ENCODE results near the gene RNF169. TPM values are rescaled to one million over a fixed set of nuclear protein-coding genes. Genes with fewer than 3 reads are reported as not detected.

The RNF169 gene
- total RNA-seq, 1 experiment from 2014 or later: 13.0 TPM

DNA sequence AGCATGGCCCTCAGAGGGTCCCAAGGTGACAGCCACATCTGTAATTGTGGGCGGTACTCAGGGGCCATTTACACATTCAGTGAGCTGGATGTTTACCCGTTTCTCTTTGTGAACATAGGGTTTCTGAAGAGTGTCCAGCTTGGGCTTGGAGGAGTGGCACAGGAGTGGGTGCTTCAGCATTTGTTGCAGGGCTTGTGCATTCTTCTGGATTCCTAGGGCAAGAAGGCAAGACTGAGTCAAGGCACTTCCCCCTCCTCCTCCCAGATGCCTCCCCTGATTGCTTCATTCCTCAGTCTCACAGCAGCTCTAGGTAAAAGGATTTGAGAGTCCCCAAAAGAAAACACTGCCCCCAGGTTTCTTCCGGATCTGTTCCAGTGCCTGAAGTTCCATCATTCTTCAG lies 95.4 kb downstream of the RNF169 start:
- H3K79me2 ChIP-seq (ENCODE audit: insufficient read depth, low read length): no peaks in the 10 kb centered on the region
- H2AK5ac ChIP-seq (ENCODE audit: insufficient read length, low read length): no peak overlapping the region
- H3K27ac Mint-ChIP-seq: no peak overlapping the region; a peak in 1 of 7 replicates
- H3K4me1 ChIP-seq (ENCODE audit: insufficient read depth, low read length): no peaks in the 10 kb centered on the region
- no peak overlapping the region for H3K14ac ChIP-seq (ENCODE audit: insufficient read depth, low read length)
- H3K4ac ChIP-seq (ENCODE audit: low read depth, low read length): no peak overlapping the region
- H4K8ac ChIP-seq (replicated peaks; ENCODE audit: insufficient read length, low read depth, low read length): no peak overlapping the region
- no peak overlapping the region for H2BK15ac ChIP-seq (ENCODE audit: low read depth, low read length)
- H3K56ac ChIP-seq (ENCODE audit: insufficient read length, low read depth, low read length): no peak overlapping the region
- TF ChIP-seq, protein P1, sequence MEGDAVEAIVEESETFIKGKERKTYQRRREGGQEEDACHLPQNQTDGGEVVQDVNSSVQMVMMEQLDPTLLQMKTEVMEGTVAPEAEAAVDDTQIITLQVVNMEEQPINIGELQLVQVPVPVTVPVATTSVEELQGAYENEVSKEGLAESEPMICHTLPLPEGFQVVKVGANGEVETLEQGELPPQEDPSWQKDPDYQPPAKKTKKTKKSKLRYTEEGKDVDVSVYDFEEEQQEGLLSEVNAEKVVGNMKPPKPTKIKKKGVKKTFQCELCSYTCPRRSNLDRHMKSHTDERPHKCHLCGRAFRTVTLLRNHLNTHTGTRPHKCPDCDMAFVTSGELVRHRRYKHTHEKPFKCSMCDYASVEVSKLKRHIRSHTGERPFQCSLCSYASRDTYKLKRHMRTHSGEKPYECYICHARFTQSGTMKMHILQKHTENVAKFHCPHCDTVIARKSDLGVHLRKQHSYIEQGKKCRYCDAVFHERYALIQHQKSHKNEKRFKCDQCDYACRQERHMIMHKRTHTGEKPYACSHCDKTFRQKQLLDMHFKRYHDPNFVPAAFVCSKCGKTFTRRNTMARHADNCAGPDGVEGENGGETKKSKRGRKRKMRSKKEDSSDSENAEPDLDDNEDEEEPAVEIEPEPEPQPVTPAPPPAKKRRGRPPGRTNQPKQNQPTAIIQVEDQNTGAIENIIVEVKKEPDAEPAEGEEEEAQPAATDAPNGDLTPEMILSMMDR (conservative IDR thresholded peaks at IDR 0.05): no peak
- no peak overlapping the region for H3K4me2 ChIP-seq (ENCODE audit: insufficient read depth, insufficient read length, low read length)
- peaks cover 11 to 13% of the 10 kb centered on the region in 2 experiments for H3K4me1 Mint-ChIP-seq
- no peaks in the 10 kb centered on the region for H3K9me3 Mint-ChIP-seq
- H2BK120ac ChIP-seq (ENCODE audit: low read depth, low read length, poor library complexity, severe bottlenecking): no peak overlapping the region
- no peaks in the 10 kb centered on the region for H3K23me2 ChIP-seq (ENCODE audit: insufficient read length, low read depth, low read length, poor library complexity, severe bottlenecking)
- no peak overlapping the region for H3K27ac ChIP-seq (ENCODE audit: insufficient read length, low read depth, low read length)
- H4K91ac ChIP-seq (ENCODE audit: insufficient read length, low read depth, low read length): no peak overlapping the region
- no peaks in the 10 kb centered on the region for H4K20me1 ChIP-seq (ENCODE audit: control insufficient read depth, insufficient read depth, insufficient read length)
- H3K9me3 ChIP-seq (ENCODE audit: control insufficient read depth, low read depth, low read length): no peaks in the 10 kb centered on the region
- no peak for DNase-seq
- no peak overlapping the region for H3K23ac ChIP-seq (ENCODE audit: insufficient read length, low read depth, low read length)
- H3K27me3 Mint-ChIP-seq (ENCODE audit: low read depth): no peaks in the 10 kb centered on the region
- H2BK20ac ChIP-seq (ENCODE audit: low read depth, low read length, poor library complexity, severe bottlenecking): no peak overlapping the region
- no peak overlapping the region for H2BK5ac ChIP-seq (ENCODE audit: insufficient read length, low read length)
- no peak overlapping the region for H3K18ac ChIP-seq (ENCODE audit: insufficient read length, low read depth, low read length)
- H4K5ac ChIP-seq (ENCODE audit: insufficient read length, low read depth, low read length): no peak overlapping the region
- no peak overlapping the region for H3K4me3 Mint-ChIP-seq
- no peak overlapping the region for H3T11ph ChIP-seq (ENCODE audit: low read length)
- no CpG with 5 or more reads among the region's 3 CpGs for WGBS (ENCODE audit: extremely low coverage, insufficient read length, low lambda C conversion rate)
- H3K27me3 ChIP-seq (ENCODE audit: insufficient read depth, low read length): no peaks in the 10 kb centered on the region
- no peaks in the 10 kb centered on the region for H3K79me1 ChIP-seq (ENCODE audit: insufficient read depth, low read depth, low read length, poor library complexity, severe bottlenecking)
- H3K9ac ChIP-seq (ENCODE audit: extremely low read depth, insufficient read length, low read length): no peak overlapping the region
- peaks cover 0 to 16% (median 0%) of the 10 kb centered on the region in 3 experiments; a peak in 3 of 7 replicates for H3K36me3 Mint-ChIP-seq (ENCODE audit: insufficient read depth in 1 of 3, low read depth in 3 of 3)
- H2BK12ac ChIP-seq (ENCODE audit: insufficient read length, low read depth, low read length): no peak overlapping the region
- no peak overlapping the region for H2AFZ ChIP-seq (ENCODE audit: low read length)

Data from H9 (cell line).